Activated T-cell treated with anti-CD3 and anti-CD28 coated beads, Interleukin-2, amount 50 U/mL, for 24 hours (primary cell): ENCODE measurements around the gene BIRC7.

Experiments
- DNase-seq: peaks from one replicate; pipeline ENCODE4 v3.0.0-alpha.2; 2020
- H3K27ac Mint-ChIP-seq: 2 replicates; pipeline ENCODE4 v1.8.0; 2020; ENCODE audit warnings: mild to moderate bottlenecking, mixed read lengths
- H3K27me3 Mint-ChIP-seq: 2 replicates; pipeline ENCODE4 v1.8.0; 2020; ENCODE audit warnings: mixed read lengths
- H3K36me3 Mint-ChIP-seq: 2 replicates; pipeline ENCODE4 v1.8.0; 2020; ENCODE audit warnings: low read depth, mixed read lengths
- H3K4me1 Mint-ChIP-seq: 2 replicates; pipeline ENCODE4 v1.8.0; 2020; ENCODE audit warnings: low read depth, mixed read lengths
- H3K4me3 Mint-ChIP-seq: 2 replicates; pipeline ENCODE4 v1.8.0; 2020; ENCODE audit warnings: mild to moderate bottlenecking, moderate library complexity, mixed read lengths
- H3K9me3 Mint-ChIP-seq: 2 replicates; pipeline ENCODE4 v1.8.0; 2020; ENCODE audit warnings: mixed read lengths

BIRC7 gene

GRCh38 chr20:63235399-63235983 is at the start of gene BIRC7:
Gene BIRC7, plus strand, starts transcription at chr20:63235905. Its CDS starts 192 bp downstream, at chr20:63236097.
- no peak for DNase-seq
- H3K27me3 Mint-ChIP-seq: peaks cover 27% of the 10 kb centered on the region
- H3K9me3 Mint-ChIP-seq: no peaks in the 10 kb centered on the region
- no peaks in the 10 kb centered on the region for H3K36me3 Mint-ChIP-seq
- H3K4me1 Mint-ChIP-seq: peaks cover 1% of the 10 kb centered on the region
- H3K27ac Mint-ChIP-seq: no peak within 1 kb of the TSS
- H3K4me3 Mint-ChIP-seq: no peak within 1 kb of the TSS

GRCh38 chr20:63186084-63186483 is 49.6 kb upstream of the BIRC7 start:
- Mint-ChIP-seq H3K4me3 (no peak overlapping the region), H3K36me3 (no peaks in the 10 kb centered on the region), H3K4me1 (no peaks in the 10 kb centered on the region), H3K27ac (no peak overlapping the region), H3K9me3 (no peaks in the 10 kb centered on the region), H3K27me3 (peaks cover 21% of the 10 kb centered on the region)
- DNase-seq: no peak

- no peaks in the 10 kb centered on the region for H3K4me1 Mint-ChIP-seq
- H3K36me3 Mint-ChIP-seq: no peaks in the 10 kb centered on the region
- H3K9me3 Mint-ChIP-seq: no peaks in the 10 kb centered on the region
- H3K27ac Mint-ChIP-seq: no peak overlapping the region
- no peak for DNase-seq
- peaks cover 16% of the 10 kb centered on the region for H3K27me3 Mint-ChIP-seq
- no peak overlapping the region for H3K4me3 Mint-ChIP-seq
These were observed 49.0 kb upstream of the BIRC7 start for GRCh38 chr20:63186528-63187316.

- DNase-seq: no peak
- H3K36me3 Mint-ChIP-seq: no peaks in the 10 kb centered on the region
- peaks cover 9% of the 10 kb centered on the region for H3K27me3 Mint-ChIP-seq
- H3K9me3 Mint-ChIP-seq: no peaks in the 10 kb centered on the region
- no peak overlapping the region for H3K27ac Mint-ChIP-seq
- H3K4me1 Mint-ChIP-seq: no peaks in the 10 kb centered on the region
- H3K4me3 Mint-ChIP-seq: no peak overlapping the region
These were observed 48.2 kb upstream of the BIRC7 start for GRCh38 chr20:63187338-63188158.

GRCh38 chr20:63188159-63188442 is 47.6 kb upstream of the BIRC7 start:
- DNase-seq: no peak
- Mint-ChIP-seq H3K4me1 (no peaks in the 10 kb centered on the region), H3K4me3 (no peak overlapping the region), H3K27me3 (peaks cover 3% of the 10 kb centered on the region), H3K9me3 (no peaks in the 10 kb centered on the region), H3K36me3 (no peaks in the 10 kb centered on the region), H3K27ac (no peak overlapping the region)

GRCh38 chr20:63188641-63189321 is 46.9 kb upstream of the BIRC7 start:
- Mint-ChIP-seq H3K36me3 (no peaks in the 10 kb centered on the region), H3K27ac (no peak overlapping the region)

GRCh38 chr20:63189322-63189642 is 46.4 kb upstream of the BIRC7 start:
- Mint-ChIP-seq H3K9me3 (no peaks in the 10 kb centered on the region), H3K27ac (no peak overlapping the region), H3K4me3 (no peak overlapping the region), H3K36me3 (peaks cover under 1% of the 10 kb centered on the region), H3K4me1 (no peaks in the 10 kb centered on the region), H3K27me3 (no peaks in the 10 kb centered on the region)
- no peak for DNase-seq

More at GRCh38 chr20:63188641-63189321, 46.9 kb upstream of the BIRC7 start:
- H3K27me3 Mint-ChIP-seq: no peaks in the 10 kb centered on the region
- no peaks in the 10 kb centered on the region for H3K9me3 Mint-ChIP-seq
- H3K4me1 Mint-ChIP-seq: no peaks in the 10 kb centered on the region
- no peak overlapping the region for H3K4me3 Mint-ChIP-seq
- DNase-seq: no peak

- Mint-ChIP-seq H3K4me3 (no peak overlapping the region), H3K27ac (no peak overlapping the region), H3K27me3 (no peaks in the 10 kb centered on the region), H3K9me3 (no peaks in the 10 kb centered on the region), H3K36me3 (peaks cover 8% of the 10 kb centered on the region), H3K4me1 (no peaks in the 10 kb centered on the region)
- no peak for DNase-seq
These were observed 45.7 kb upstream of the BIRC7 start for GRCh38 chr20:63189846-63190559.

- DNase-seq: no peak
- H3K4me1 Mint-ChIP-seq: no peaks in the 10 kb centered on the region
- H3K27me3 Mint-ChIP-seq: no peaks in the 10 kb centered on the region
- no peaks in the 10 kb centered on the region for H3K9me3 Mint-ChIP-seq
- no peak overlapping the region for H3K27ac Mint-ChIP-seq
- no peak overlapping the region for H3K4me3 Mint-ChIP-seq
- H3K36me3 Mint-ChIP-seq: peaks cover 16% of the 10 kb centered on the region
These were observed 44.9 kb upstream of the BIRC7 start for GRCh38 chr20:63190828-63191227.

GRCh38 chr20:63191400-63191799 is 44.3 kb upstream of the BIRC7 start:
- DNase-seq: no peak
- H3K27ac Mint-ChIP-seq: no peak overlapping the region
- H3K27me3 Mint-ChIP-seq: no peaks in the 10 kb centered on the region
- H3K4me3 Mint-ChIP-seq: no peak overlapping the region
- peaks cover 21% of the 10 kb centered on the region for H3K36me3 Mint-ChIP-seq
- H3K4me1 Mint-ChIP-seq: peaks cover 2% of the 10 kb centered on the region
- H3K9me3 Mint-ChIP-seq: no peaks in the 10 kb centered on the region

- Mint-ChIP-seq H3K4me1 (peaks cover 16% of the 10 kb centered on the region), H3K9me3 (no peaks in the 10 kb centered on the region), H3K4me3 (no peak overlapping the region), H3K36me3 (peaks cover 35% of the 10 kb centered on the region), H3K27ac (no peak overlapping the region), H3K27me3 (no peaks in the 10 kb centered on the region)
- no peak for DNase-seq
These were observed 43.0 kb upstream of the BIRC7 start for GRCh38 chr20:63192721-63193120.

- Mint-ChIP-seq H3K27ac (no peak overlapping the region), H3K9me3 (no peaks in the 10 kb centered on the region), H3K27me3 (no peaks in the 10 kb centered on the region), H3K4me3 (no peak overlapping the region), H3K36me3 (peaks cover 49% of the 10 kb centered on the region), H3K4me1 (peaks cover 27% of the 10 kb centered on the region)
- DNase-seq: no peak
These were observed 41.5 kb upstream of the BIRC7 start for GRCh38 chr20:63194007-63194796.

- Mint-ChIP-seq H3K27ac (no peak overlapping the region), H3K9me3 (no peaks in the 10 kb centered on the region), H3K4me3 (no peak overlapping the region), H3K4me1 (peaks cover 32% of the 10 kb centered on the region), H3K36me3 (peaks cover 55% of the 10 kb centered on the region), H3K27me3 (no peaks in the 10 kb centered on the region)
- DNase-seq: no peak
These were observed 40.9 kb upstream of the BIRC7 start for GRCh38 chr20:63194797-63195173.
